NCI-H1694 treated with DMSO at 0.1 percent for 48 hours (cell line): ENCODE data around the gene LNX1.

Experiments used
- DNase-seq: peaks from one replicate; lab custom pipeline; 2025; lab: John Stamatoyannopoulos, UW

The LNX1 gene

DNA sequence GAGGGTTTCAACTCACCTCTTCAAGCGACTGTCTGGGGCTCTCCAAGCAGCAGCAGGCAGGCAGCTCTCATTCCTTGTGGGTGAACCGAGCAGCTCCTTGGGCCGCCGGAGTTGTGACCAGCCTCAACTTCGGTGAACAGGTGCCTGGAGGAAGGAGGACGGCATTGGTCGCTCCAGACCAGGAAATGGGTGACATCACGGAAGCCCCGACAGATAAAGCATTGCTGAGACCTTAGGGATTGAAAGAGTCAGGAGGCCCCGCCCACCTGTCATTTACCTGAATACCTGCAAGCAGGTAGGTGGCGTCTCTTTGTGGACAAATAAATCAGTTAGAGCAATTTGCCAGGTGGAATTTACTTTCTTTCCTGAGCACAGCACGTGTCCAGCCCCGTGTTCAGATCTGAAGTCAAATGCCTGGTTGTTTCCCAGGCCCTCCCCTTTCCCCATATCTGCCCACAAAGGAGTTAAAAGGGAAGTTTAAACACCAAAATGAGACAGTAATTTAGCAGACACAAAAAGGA is at the start of gene LNX1:
TSS of gene LNX1 (minus strand) at position 115 of the 521 bp plus-strand sequence. CDS start 17,484 bp downstream, outside the sequence.
- no peak for DNase-seq

DNA sequence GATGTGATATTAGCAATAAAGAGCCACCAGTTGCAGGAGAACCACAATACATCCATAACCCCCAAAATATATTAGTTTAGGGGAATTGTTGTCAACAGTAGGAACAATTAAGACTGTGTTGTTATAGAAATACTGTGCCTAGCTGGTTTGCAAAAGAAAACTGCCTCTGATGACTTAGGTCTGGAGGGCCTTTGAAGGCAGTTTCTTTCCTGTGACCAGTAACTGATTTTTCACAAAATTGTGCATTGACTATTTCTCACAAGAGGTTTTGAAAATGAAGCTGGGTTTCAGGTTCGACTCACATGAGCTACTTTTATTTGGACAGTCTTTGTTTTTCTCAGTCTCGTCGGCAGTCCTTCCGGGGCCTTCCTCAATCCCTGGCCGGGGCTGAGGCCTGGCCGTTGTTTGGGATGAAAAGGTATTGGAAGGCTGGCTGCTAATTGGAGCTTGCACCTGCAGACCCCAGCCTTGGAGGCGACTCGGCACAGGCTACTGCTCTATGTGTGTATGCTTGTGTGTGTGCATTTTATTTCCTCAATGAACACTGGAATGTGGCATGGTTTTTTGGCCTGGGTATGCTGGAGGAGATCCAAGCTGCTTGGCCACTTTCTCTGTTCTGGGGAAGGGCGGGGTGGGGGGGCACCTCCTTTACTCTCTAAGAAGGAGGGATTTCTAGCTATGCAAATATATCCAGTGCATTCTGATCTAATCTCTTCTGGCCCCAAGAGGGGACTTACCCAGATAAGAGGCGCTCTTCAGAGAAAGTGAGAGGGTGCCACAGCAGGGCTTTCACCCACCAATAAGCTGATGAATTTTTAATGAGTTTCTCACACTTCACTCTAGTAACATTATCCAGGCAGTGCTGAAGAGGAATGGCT is 49.5 kb upstream of the LNX1 start:
- no peak for DNase-seq

DNA sequence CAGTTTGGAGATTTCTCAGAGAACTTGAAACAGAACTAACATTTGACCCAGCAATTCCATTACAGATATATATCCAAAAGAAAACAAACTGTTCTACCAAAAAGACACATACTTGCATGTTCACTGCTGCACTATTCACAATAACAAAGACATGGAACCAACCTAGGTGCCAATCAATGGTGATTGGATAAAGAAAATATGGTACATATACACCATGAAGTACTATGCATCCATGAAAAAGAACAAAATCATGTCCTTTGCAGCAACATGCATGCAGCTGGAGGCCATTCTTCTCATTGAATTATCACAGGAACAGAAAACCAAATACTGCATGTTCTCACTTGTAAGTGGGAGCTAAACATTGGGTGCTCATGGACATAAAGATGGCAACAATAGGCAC is 47.6 kb upstream of the LNX1 start:
- DNase-seq = no peak

DNA sequence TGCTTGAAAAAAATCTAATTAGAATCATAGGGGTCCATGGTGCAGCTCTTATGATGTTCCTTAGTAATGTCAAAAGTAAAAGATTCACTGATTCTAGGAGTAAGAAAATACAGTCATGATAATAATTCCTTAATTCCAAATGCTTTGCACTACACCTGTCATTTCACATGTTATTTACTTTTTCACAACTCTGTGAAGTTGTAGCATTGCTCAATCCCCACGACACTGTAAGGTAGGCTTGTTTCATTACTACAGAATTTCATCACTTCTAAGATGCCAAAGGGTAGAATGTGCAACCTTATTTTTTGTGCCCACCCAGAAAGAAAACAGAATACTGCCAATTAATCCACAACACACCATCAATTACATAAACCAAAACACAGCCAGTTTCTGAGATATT is 46.1 kb upstream of the LNX1 start:
- DNase-seq = no peak

DNA sequence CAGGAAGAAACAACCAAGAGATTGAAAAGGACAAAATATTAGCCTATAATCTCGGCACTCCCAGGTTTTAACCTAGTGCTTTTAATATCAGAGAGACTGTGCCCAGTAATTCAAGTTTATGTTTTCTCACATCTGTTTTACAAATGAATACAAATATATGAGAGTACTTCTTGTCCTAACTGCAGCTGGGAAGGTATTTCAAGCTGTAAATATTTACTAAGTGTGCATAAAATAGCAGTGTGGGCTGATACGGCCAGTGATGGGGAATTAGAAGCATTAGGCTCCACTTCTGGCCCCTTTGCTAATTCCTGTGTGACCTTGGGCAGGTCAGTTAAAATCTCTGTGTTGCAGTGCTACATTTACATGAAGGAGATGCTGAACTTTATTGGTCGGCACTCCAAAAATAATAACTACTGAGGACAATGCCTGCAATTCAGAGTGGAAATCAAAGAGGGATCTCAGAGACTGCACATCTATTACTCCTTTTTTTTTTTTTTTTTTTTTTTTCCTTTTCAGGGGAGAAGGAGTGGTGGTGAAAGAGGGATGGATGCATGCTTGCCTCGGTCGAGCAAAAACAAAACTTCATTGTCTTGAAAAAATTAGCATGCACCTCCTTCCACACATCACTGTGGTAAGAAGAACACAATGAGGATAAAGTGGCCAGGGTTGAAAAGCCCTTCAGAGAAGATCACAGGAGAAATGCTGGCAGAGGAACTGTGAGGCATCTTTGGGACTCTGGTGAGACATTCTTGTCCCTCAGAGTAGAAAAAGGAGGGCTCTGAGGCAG is 44.6 kb upstream of the LNX1 start:
- no peak for DNase-seq

DNA sequence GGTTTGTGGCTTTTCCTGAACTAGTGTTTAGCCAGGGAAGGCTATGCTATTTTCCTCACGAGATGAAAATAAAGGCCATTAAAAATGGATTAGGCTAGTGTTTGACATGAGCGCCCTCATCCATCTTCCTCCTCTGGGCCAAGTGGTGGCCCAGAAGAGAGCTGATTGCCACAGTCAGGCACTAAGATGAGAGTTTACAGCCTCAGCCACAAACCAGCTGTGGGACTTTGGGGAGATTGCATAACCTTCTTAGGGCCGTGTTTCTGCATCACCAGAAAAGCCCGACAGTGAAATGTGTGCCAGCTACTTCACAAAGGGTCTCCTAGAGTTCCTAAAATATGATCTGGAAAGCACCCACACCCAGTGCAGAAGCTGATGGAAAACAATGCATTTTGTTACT is 42.3 kb upstream of the LNX1 start:
- no peak for DNase-seq

DNA sequence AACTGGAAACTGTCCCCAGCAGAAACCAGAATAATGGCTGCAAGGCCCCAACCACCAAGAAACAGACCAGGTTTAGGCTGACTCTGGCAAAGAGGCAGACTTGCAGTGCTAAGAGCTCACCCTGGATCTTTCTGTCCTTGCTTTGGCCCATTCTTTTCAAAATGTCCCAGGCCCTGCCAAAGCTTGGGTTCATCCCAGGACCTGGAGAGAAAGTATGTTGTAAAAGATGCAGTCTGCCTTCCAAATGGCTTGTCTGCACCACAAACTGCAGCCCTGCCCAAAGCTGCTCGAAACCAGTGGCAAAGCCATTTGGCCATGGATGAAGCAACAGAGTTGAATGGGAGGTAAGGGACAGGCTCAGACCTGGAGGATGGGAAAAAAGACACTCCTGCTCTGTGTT is 38.0 kb upstream of the LNX1 start:
- DNase-seq = no peak

DNA sequence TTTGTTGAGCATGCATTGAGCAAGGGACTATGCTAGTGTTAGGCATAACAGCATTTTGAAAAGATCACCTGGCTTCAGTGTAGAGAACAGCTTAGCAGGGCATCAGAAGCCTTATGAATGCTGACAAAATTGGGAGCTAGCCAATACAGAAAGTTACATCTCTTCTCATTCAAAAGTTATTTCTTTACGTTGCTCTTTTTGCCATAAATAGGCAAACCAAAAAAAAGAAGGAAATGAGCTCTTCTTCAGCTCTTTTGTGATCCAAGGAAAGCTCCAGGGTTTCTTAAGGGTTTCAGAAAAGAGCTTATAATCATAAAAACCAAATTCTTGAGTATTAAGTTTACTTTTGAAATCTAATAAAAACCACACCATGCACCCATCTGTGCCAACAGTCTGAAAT is 35.2 kb upstream of the LNX1 start:
- no peak for DNase-seq

DNA sequence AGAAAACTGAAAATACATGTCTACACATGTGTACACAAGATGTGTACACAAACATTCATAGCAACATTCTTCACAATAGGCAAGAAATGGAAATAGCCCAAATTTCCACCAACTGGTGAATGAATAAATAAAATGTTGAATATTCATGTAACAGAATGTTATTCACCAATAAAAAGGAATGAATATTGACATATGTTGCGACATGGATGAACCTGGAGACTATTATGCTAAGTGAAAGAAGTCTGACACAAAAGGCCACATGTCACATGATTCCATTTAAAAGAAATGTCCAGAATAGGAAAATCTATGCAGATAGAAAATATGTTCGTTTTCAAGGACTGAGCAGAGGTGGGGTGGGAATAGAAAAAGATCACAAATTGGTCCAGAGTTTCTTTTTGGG is 34.6 kb upstream of the LNX1 start:
- no peak for DNase-seq

DNA sequence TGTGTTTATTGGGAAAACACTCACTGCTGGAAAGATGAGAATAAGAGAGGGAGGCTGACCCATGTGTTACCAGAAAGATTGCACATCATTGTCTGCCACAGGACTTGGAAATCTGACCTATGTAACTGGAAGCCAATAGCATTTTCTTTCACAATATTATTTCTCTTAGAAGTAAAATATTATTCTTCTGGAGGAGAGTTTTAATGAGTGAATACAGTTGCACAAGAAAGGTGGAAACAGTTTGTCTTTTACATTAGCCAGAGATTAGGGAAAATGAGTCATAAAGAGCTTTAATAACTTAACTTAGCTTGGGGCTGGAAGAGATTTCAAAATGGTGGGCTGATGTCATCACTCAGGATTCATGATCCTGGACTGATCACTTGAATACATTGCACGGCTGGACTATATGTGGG is 31.5 kb upstream of the LNX1 start:
- no peak for DNase-seq

DNA sequence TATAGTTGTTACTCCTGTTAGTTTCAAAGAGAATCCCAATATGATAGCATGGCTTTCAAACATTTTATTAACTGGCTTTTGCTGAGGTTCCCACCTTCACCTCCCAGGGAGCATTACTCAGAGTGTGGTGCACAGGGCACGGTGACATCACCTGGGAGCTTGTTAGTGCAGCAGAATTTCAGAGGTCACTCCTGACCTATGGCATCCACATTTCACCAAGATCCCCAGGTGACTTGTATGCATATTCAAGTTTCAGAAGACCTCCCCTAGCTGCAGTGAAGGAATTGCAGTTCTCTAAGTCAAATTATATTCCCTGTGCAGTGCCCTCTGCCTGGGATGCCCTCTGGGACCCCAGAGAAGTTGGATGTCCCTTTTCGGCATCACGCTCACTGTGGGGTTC is 29.7 kb upstream of the LNX1 start:
- DNase-seq = no peak

DNA sequence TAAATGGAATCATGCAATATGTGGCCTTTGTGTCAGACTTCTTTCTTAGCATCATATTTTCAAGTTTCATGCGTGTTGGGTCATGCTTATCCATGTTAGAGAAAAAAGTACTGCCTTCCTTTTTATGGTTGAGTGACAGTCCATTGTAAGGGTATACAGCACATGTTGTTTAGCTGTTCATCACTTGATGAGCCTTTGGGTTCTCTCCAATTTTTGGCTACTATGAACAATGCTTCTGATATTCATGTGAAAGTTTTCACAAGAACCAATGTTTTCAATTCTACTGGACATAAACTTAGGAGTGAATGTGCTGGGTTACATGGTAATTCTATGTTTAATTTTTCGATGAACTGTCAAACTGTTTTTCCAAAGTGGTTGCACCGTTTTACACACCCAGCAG is 28.1 kb upstream of the LNX1 start:
- no peak for DNase-seq

DNA sequence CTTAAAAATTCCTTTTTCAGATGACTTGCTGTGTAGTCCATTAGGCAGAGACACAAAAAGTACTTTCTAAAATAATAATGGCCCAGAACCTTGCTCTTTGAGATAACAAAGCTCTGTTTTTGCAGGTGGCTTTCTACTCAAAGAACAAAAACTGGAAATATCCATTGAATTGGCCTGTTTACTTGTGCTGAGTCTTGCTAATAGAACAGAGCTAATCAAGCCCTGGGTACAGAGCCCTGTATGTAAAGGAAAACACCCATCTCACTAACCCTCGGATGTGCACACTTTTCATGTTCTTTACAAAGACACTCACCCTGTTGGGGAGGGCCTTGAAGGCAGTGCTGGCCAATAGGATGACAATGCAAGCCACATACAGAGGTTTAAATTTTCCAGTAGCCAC is 27.0 kb upstream of the LNX1 start:
- DNase-seq = no peak

DNA sequence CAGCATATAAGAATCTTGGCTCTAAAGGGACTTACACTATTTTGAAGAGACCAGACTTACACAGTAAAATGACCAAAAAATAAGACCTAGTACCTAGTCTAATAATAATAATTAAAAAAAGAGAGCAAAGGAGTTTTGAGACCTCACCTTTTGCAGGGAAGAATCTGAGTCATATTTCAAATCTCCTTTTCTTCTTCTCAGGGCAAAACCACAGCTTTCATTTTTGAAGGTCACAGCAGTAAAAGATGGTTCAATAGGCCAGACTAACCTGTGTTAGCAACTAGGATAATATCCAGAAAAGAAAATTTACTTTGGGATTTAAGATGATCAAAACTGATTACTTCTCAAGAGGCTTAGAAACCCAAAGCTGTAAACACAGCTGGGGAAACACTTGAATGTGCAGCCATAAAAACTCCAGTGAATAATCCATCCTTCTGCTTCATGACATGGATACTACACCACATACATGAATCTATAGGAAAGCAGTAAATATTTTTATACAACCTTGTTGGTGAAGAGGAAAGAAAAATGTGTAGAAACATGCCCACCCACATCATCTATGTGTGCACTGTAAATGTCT is 25.9 kb upstream of the LNX1 start:
- DNase-seq = no peak

DNA sequence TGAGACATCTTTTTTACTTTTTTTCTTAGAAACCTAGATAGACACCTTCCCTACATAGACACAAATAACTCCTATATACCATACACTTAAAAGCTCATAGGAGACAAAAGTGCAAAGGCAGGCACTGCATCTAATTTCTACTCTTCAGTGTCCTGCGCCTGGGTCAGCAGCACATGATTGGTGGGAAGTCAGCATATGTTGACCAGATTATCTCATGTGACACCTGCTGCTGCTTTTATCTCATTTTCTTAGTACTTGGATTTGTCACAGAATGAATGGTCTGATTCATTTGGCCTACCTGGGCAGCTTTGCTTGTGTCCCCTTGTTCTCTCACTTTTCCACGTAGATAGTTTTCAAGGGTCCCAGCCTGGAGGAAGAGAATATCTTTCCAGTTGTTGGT is 24.9 kb upstream of the LNX1 start:
- no peak for DNase-seq

DNA sequence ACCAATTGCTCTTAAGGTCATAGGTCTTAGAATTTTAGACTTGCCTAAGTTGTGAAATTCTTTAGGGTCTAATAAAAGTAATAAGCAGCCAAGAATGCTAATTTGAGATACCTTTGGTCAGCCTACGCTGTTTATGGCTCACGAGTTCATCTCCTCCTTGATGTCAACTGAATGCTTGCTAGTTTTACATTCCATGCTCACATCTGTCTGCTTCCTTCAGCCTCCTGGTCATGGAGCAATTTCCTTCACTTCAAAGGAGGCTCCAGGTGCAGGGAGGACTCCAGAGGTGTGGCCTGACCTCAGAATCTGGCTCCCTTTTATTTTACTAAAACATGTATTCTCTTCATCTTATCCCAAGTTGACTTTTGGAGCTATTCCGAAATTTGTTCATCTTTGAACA is 23.3 kb upstream of the LNX1 start:
- DNase-seq = no peak

DNA sequence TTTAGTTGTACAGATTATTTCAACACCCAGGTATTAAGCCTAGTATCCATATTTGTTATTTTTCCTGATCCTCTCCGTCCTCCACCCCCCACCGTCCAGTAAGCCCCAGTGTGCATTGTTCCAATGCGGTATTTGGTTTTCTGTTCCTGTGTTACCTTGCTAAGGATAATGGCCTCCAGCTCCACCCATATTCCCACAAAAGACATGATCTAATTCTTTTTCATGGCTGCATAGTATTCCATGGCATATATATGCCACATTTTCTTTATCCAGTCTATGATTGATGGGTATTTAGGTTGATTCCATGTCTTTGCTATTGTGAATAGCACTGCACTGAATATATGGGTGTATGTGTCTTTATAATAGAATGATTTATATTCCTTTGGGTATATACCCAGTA is 22.1 kb upstream of the LNX1 start:
- no peak for DNase-seq

DNA sequence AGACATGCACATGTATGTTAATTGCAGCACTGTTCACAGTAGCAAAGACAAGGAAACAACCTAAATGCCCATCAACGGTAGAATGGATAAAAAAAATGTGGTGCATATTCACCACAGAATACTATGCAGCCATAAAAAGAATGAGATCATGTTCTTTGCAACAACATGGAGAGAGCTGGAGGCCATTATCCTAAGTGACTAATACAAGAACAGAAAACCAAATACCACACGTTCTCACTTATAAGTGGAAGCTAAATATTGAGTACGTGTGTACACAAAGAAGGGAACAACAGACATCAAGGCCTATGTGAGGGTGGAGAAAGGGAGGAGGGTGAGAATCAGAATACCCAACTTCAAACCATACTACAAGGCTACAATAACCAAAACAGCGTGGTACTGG is 17.4 kb upstream of the LNX1 start:
- DNase-seq = no peak

DNA sequence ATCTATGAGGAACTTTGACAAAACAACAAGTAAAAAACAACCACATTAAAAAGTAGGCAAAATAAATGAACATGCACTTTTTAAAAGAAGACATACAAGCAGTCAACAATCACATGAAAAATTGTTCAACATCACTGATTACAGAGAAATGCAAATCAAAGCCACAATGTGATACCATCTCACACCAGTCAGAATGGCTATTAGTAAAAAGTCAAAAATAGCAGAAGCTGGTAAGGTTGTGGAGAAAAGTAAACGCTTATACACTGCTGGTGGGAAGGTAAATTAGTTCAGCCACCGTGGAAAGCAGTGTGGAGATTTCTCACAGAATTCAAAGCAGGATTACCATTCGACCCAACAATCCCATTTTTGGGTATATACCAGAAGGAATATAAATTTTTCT is 17.0 kb upstream of the LNX1 start:
- DNase-seq = no peak

DNA sequence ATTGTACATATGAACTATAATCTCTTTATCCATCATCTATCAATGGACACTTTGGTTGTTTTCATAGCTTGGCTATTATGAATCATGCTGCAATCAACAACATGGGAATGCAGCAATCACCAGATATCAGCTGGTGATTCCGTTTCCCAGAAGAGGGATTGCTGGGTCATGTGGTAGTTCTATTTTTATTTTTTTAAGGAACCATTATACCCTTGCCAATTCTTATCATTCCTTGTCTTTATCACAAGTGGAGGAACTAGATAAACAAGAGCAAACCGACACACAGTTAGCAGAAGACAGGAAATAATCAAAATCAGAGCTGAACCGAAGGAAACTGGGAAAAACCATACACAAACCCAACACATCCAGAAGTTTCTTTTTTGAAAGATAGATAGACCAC is 14.5 kb upstream of the LNX1 start:
- DNase-seq = no peak

DNA sequence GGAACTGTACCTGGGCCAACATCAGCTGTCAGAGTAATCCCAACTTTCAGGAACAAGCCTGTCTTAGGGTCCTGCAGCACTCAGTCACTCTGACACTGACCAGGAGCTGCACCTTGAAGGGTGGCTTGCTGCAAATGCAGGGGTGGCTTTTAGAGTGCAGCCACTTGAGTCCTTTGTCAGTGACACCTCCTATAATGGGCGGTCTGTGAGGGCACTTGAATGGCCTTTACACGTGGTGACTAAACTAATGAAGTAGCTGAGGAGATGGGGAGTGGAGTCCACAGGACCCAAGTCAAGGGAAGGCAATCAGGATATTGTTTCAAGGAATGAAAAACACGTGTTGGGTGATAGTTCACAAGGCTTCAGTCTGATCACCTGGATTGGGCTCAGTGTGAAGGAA is 11.1 kb upstream of the LNX1 start:
- no peak for DNase-seq

DNA sequence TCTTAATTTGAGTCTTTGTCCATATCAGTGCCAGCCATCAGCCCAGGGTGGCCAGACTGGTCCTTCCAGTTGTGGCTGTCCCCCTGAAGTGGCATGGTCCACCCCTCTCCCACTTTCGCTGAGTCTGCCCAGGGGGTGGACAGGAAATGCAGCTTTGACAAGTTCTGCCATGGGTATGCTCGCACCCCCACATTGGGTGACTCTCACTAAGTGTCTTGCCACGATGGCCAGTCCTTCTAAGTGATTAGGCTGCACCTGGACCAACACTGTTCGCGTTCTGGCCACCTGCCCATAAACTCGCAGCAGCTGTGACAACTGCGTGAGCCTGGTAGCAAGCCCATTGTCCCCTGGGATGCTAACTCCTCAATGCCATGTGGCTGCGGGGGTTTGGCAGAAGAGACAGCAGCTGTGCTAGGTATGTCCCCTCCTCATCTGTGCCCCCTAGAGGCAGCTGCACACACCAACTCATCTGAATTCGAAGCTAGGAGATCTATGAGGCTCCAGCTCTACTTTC is 10.0 kb upstream of the LNX1 start:
- DNase-seq = peak; percentile 69

DNA sequence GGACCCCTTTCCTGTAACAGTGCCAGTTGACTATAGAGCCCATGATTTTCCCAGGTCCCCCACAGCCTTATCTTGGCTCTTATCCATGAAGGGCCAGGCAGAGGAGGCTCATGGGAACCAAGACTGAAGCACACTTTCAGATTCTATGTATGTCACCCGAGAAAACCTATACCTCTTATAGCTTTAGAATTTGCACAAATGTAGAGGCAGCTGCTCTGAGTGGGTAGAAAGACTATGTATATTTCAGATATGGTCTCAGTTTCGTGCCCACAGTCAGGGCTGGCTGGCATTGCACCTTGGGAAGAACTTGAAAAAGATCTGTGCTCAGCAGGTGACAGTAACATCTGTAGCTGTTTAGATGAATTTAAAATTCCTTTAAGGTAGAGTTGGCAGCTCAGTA is 8.3 kb upstream of the LNX1 start:
- no peak for DNase-seq
